WTC11 (cell line): ENCODE measurements around the gene SKOR2. TPM values are rescaled to one million over a fixed set of nuclear protein-coding genes. Genes with fewer than 3 reads are reported as not detected.

Experiments used
- ATAC-seq: fragments of 200-7000 bp; cut with Tn5 transposase; 2 replicates; pipeline ENCODE4 v1.10.0; 2021; ENCODE audit warnings: mild to moderate bottlenecking, moderate library complexity
- Bru-seq: library from RNA; stranded (reverse); fragments of 400-500 nt; gene quantifications from one replicate; lab custom pipeline; 2021; lab: Mats Ljungman, UMichigan
- CTCF ChIA-PET: fragments of 300-600 bp; sonication (Branson Sonifier 250); formaldehyde crosslinking; loops from one replicate; lab custom pipeline; 2021; ENCODE audit warnings: antibody characterized with exemption; lab: Charles Lee
- POLR2A ChIA-PET: fragments of 350-600 bp; sonication (Branson Sonifier 250); formaldehyde crosslinking; loops from one replicate; lab custom pipeline; 2021; ENCODE audit warnings: antibody characterized with exemption; lab: Charles Lee
- DNase-seq: peaks from one replicate; pipeline ENCODE4 v3.0.0; 2021; ENCODE audit warnings: low spot score
- H3K27ac Mint-ChIP-seq: 2 replicates; pipeline ENCODE4 v1.8.0; 2021; ENCODE audit warnings: mixed read lengths
- H3K27me3 Mint-ChIP-seq: 2 replicates; pipeline ENCODE4 v1.8.0; 2021; ENCODE audit warnings: low read depth, mild to moderate bottlenecking, moderate library complexity, mixed read lengths
- H3K36me3 Mint-ChIP-seq: 2 replicates; pipeline ENCODE4 v1.8.0; 2021; ENCODE audit warnings: mixed read lengths
- H3K4me1 Mint-ChIP-seq: 2 replicates; pipeline ENCODE4 v1.8.0; 2022; ENCODE audit warnings: mixed read lengths
- H3K4me3 Mint-ChIP-seq: 2 replicates; pipeline ENCODE4 v1.8.0; 2021; ENCODE audit warnings: mild to moderate bottlenecking, moderate library complexity, mixed read lengths
- H3K9me3 Mint-ChIP-seq: 2 replicates; pipeline ENCODE4 v1.8.0; 2021; ENCODE audit warnings: mixed read lengths
- ATF1 ChIP-seq: sonication (generic); formaldehyde crosslinking; IDR thresholded peaks from 2 replicates; pipeline ENCODE4 v1.8.1; 2023; ENCODE audit warnings: mild to moderate bottlenecking, moderate library complexity, missing genetic modification reagents
- CREM ChIP-seq: sonication (generic); formaldehyde crosslinking; IDR thresholded peaks from 2 replicates; pipeline ENCODE4 v1.8.1; 2022; ENCODE audit warnings: mild to moderate bottlenecking, missing genetic modification reagents, moderate library complexity
- EMX1 ChIP-seq: fragments of 250-450 bp; sonication (Bioruptor Pico); IDR thresholded peaks from 2 replicates; pipeline ENCODE4 v1.8.0; 2021; ENCODE audit warnings: mild to moderate bottlenecking
- GTF2I ChIP-seq: fragments of 250-450 bp; sonication (Bioruptor Pico); conservative IDR thresholded peaks from 2 replicates; pipeline ENCODE4 v1.4.0; 2021; ENCODE audit warnings: mild to moderate bottlenecking
- JAZF1 ChIP-seq: fragments of 250-450 bp; sonication (Bioruptor Pico); IDR thresholded peaks from 2 replicates; pipeline ENCODE4 v1.9.0; 2021; ENCODE audit warnings: moderate library complexity, mild to moderate bottlenecking, inconsistent platforms
- KAT7 ChIP-seq: sonication (generic); formaldehyde crosslinking; IDR thresholded peaks from 2 replicates; pipeline ENCODE4 v1.8.1; 2023; ENCODE audit warnings: missing genetic modification reagents, mild to moderate bottlenecking, borderline replicate concordance
- MXD4 ChIP-seq: fragments of 250-450 bp; sonication (Bioruptor Pico); IDR thresholded peaks from 2 replicates; pipeline ENCODE4 v1.8.0; 2021; ENCODE audit warnings: mild to moderate bottlenecking, moderate library complexity, borderline replicate concordance
- MYBL2 ChIP-seq: sonication (generic); formaldehyde crosslinking; IDR thresholded peaks from 2 replicates; pipeline ENCODE4 v1.8.1; 2023; ENCODE audit warnings: mild to moderate bottlenecking, moderate library complexity, missing genetic modification reagents
- NR1H2 ChIP-seq: sonication (generic); formaldehyde crosslinking; IDR thresholded peaks from 2 replicates; pipeline ENCODE4 v1.9.0; 2021; ENCODE audit warnings: mild to moderate bottlenecking, moderate library complexity, missing genetic modification reagents
- RELA ChIP-seq: sonication (generic); formaldehyde crosslinking; IDR thresholded peaks from 2 replicates; pipeline ENCODE4 v1.8.1; 2022; ENCODE audit warnings: missing genetic modification reagents, mild to moderate bottlenecking, borderline replicate concordance
- SOX15 ChIP-seq: fragments of 250-450 bp; sonication (Bioruptor Pico); IDR thresholded peaks from 2 replicates; pipeline ENCODE4 v1.9.0; 2021; ENCODE audit warnings: mild to moderate bottlenecking
- SP1 ChIP-seq: sonication (generic); formaldehyde crosslinking; conservative IDR thresholded peaks from 2 replicates; pipeline ENCODE4 v1.8.1; 2022; ENCODE audit warnings: missing genetic modification reagents
- TCF7 ChIP-seq: sonication (generic); formaldehyde crosslinking; IDR thresholded peaks from 2 replicates; pipeline ENCODE4 v1.8.0; 2022; ENCODE audit warnings: mild to moderate bottlenecking, low read depth, missing genetic modification reagents, moderate library complexity
- TEAD1 ChIP-seq: sonication (generic); formaldehyde crosslinking; IDR thresholded peaks from 2 replicates; pipeline ENCODE4 v1.8.0; 2022; ENCODE audit warnings: mild to moderate bottlenecking, missing genetic modification reagents
- ZNF219 ChIP-seq: sonication (generic); formaldehyde crosslinking; IDR thresholded peaks from 2 replicates; pipeline ENCODE4 v1.8.0; 2023; ENCODE audit warnings: missing genetic modification reagents, mild to moderate bottlenecking, borderline replicate concordance
- ZNF232 ChIP-seq: sonication (generic); formaldehyde crosslinking; IDR thresholded peaks from 2 replicates; pipeline ENCODE4 v1.8.0; 2022; ENCODE audit warnings: mild to moderate bottlenecking, missing genetic modification reagents
- ZNF263 ChIP-seq: sonication (generic); formaldehyde crosslinking; IDR thresholded peaks from 2 replicates; pipeline ENCODE4 v1.8.1; 2022; ENCODE audit warnings: low read depth, mild to moderate bottlenecking, moderate library complexity, missing genetic modification reagents
- ZNF416 ChIP-seq: fragments of 250-450 bp; sonication (Bioruptor Pico); IDR thresholded peaks from 2 replicates; pipeline ENCODE4 v1.9.0; 2021; ENCODE audit warnings: mild to moderate bottlenecking, inconsistent platforms
- ZNF423 ChIP-seq: fragments of 250-450 bp; sonication (Bioruptor Pico); IDR thresholded peaks from 2 replicates; pipeline ENCODE4 v2.1.2; 2022; ENCODE audit warnings: mild to moderate bottlenecking, moderate library complexity
- long read RNA-seq, 3 experiments: library from RNA in 1 of 3; library from capped mRNA in 1 of 3; library from polyadenylated mRNA in 1 of 3; unstranded in 2 of 3; stranded (forward) in 1 of 3; transcript quantifications; one replicate each; pipeline ENCODE4 v2.0.0, GENCODE V29; 2021
- total RNA-seq: library from RNA; stranded (reverse); gene quantifications from 3 replicates; pipeline ENCODE4 v1.2.3, GENCODE V29; 2021
- TF ChIP-seq, protein P1 (sequence below): fragments of 250-450 bp; sonication (Bioruptor Pico); IDR thresholded peaks from 2 replicates; pipeline ENCODE4 v1.9.0; 2021; ENCODE audit warnings: mild to moderate bottlenecking
- TF ChIP-seq, protein P2 (sequence below): fragments of 250-450 bp; sonication (Bioruptor Pico); IDR thresholded peaks from 2 replicates; pipeline ENCODE4 v2.1.2; 2022; ENCODE audit warnings: mild to moderate bottlenecking, moderate library complexity
- TF ChIP-seq, protein P3 (sequence below): sonication (generic); formaldehyde crosslinking; conservative IDR thresholded peaks from 2 replicates; pipeline ENCODE4 v1.8.1; 2022; ENCODE audit warnings: mild to moderate bottlenecking, missing genetic modification reagents
- TF ChIP-seq, protein P4 (sequence below): sonication (generic); formaldehyde crosslinking; IDR thresholded peaks from 2 replicates; pipeline ENCODE4 v1.8.0; 2022; ENCODE audit warnings: mild to moderate bottlenecking, missing genetic modification reagents
- TF ChIP-seq, protein P5 (sequence below): sonication (generic); formaldehyde crosslinking; IDR thresholded peaks from 2 replicates; pipeline ENCODE4 v1.8.0; 2023; ENCODE audit warnings: missing genetic modification reagents

The SKOR2 gene, protein sequence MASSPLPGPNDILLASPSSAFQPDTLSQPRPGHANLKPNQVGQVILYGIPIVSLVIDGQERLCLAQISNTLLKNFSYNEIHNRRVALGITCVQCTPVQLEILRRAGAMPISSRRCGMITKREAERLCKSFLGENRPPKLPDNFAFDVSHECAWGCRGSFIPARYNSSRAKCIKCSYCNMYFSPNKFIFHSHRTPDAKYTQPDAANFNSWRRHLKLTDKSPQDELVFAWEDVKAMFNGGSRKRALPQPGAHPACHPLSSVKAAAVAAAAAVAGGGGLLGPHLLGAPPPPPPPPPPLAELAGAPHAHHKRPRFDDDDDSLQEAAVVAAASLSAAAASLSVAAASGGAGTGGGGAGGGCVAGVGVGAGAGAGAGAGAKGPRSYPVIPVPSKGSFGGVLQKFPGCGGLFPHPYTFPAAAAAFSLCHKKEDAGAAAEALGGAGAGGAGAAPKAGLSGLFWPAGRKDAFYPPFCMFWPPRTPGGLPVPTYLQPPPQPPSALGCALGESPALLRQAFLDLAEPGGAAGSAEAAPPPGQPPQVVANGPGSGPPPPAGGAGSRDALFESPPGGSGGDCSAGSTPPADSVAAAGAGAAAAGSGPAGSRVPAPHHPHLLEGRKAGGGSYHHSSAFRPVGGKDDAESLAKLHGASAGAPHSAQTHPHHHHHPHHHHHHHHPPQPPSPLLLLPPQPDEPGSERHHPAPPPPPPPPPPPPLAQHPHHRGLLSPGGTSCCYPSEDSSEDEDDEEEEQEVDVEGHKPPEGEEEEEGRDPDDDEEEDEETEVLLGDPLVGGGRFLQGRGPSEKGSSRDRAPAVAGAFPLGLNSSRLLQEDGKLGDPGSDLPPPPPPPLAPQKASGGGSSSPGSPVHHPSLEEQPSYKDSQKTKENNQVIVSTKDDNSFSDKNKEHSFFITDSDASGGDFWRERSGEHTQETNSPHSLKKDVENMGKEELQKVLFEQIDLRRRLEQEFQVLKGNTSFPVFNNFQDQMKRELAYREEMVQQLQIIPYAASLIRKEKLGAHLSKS
- total RNA-seq (0.34 to 1.3 TPM (median 0.37 TPM) in 3 replicates), Bru-seq, nascent RNA (percentile 23 among the genes with signal in this experiment)
- long read RNA-seq, experiment 1, partial matches to known transcripts = 6 of 8 reads
- long read RNA-seq, experiment 1, other reads (novel, unspliced or antisense) = 2 of 8 reads
- long read RNA-seq, experiment 2 = 0 reads
- long read RNA-seq, experiment 3, partial matches to known transcripts = 1 of 1 reads
- long read RNA-seq, experiment 3, other reads (novel, unspliced or antisense) = 0 of 1 reads

DNA sequence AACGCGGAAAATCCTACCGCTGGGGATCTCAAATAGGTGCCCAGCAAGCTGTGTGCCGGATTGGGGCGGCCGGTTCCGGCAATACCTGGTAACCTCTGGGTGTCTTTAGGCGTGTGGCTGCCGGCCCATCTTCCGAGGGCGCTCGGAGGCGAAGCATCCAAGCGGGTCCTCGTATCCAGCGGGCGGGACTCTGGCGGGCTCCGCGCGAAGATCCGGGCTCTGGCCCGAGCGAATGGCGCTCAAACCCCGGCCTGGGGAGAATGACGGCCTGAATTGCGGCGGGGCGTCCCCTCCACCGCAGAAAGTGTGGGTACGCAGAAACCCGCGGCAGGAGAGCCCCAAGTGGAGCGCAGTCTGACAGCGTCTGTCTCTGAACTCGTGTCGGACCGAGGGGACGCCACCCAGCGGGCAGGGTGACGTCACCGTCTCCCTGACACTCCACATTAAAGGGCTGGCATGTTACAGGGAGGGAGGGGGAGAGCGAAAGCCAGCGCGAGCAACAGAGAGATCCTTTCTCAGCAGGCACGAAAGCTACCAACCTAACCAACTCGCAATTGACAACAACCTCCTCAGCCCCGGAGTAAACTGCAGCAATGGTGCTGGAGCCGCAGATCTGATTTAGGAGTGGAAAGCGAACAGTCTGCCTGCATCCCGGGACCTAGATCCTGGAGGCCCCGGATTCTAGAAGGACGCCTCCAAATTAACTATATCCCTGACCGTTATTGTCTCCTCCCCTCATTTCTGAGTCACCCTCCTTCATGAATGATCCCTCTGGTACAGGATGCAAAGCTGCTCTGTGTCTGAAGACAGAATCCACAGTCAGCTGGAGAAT, at the start of gene SKOR2:
TSS of gene SKOR2 (minus strand) at position 372 of the 832 bp plus-strand sequence. CDS start 2,477 bp downstream, outside the sequence.
- Mint-ChIP-seq H3K4me3 (peak within 1 kb of the TSS; percentile 73), H3K36me3 (peaks cover 8% of the 10 kb centered on the region; the same call in 1 of the 2 replicates), H3K27me3 (peaks cover 88% of the 10 kb centered on the region), H3K27ac (no peak within 1 kb of the TSS), H3K9me3 (no peaks in the 10 kb centered on the region), H3K4me1 (peaks cover 59% of the 10 kb centered on the region)
- ChIA-PET CTCF (interaction anchor here (1.7 to 4.5 kb wide), 3 partner anchors 9 to 46 kb away, joined by 9 to 31 read pairs (median 12); no protein-coding TSS in a partner anchor), POLR2A (no interaction called here)
- ATAC-seq (peak; percentile 10), DNase-seq (peak; percentile 55)
- TF ChIP-seq ZNF219 (CRISPR knock-in tag) (no peak), JAZF1 (CRISPR knock-in tag) (no peak), SOX15 (CRISPR knock-in tag) (no peak), ZNF263 (no peak), NR1H2 (CRISPR knock-in tag) (no peak), ZNF423 (CRISPR knock-in tag) (no peak), TEAD1 (no peak), KAT7 (CRISPR knock-in tag) (no peak), ATF1 (CRISPR knock-in tag) (no peak), CREM (CRISPR knock-in tag) (peak; percentile 34; the same call in 1 of the 2 replicates), MXD4 (no peak), TCF7 (CRISPR knock-in tag) (no peak), GTF2I (CRISPR knock-in tag) (no peak), MYBL2 (no peak), ZNF232 (CRISPR knock-in tag) (no peak), RELA (no peak), SP1 (CRISPR knock-in tag) (no peak), ZNF416 (CRISPR knock-in tag) (no peak), EMX1 (CRISPR knock-in tag) (no peak)
- TF ChIP-seq, protein P1, sequence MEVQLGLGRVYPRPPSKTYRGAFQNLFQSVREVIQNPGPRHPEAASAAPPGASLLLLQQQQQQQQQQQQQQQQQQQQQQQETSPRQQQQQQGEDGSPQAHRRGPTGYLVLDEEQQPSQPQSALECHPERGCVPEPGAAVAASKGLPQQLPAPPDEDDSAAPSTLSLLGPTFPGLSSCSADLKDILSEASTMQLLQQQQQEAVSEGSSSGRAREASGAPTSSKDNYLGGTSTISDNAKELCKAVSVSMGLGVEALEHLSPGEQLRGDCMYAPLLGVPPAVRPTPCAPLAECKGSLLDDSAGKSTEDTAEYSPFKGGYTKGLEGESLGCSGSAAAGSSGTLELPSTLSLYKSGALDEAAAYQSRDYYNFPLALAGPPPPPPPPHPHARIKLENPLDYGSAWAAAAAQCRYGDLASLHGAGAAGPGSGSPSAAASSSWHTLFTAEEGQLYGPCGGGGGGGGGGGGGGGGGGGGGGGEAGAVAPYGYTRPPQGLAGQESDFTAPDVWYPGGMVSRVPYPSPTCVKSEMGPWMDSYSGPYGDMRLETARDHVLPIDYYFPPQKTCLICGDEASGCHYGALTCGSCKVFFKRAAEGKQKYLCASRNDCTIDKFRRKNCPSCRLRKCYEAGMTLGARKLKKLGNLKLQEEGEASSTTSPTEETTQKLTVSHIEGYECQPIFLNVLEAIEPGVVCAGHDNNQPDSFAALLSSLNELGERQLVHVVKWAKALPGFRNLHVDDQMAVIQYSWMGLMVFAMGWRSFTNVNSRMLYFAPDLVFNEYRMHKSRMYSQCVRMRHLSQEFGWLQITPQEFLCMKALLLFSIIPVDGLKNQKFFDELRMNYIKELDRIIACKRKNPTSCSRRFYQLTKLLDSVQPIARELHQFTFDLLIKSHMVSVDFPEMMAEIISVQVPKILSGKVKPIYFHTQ (CRISPR knock-in tag) = no peak
- TF ChIP-seq, protein P2, sequence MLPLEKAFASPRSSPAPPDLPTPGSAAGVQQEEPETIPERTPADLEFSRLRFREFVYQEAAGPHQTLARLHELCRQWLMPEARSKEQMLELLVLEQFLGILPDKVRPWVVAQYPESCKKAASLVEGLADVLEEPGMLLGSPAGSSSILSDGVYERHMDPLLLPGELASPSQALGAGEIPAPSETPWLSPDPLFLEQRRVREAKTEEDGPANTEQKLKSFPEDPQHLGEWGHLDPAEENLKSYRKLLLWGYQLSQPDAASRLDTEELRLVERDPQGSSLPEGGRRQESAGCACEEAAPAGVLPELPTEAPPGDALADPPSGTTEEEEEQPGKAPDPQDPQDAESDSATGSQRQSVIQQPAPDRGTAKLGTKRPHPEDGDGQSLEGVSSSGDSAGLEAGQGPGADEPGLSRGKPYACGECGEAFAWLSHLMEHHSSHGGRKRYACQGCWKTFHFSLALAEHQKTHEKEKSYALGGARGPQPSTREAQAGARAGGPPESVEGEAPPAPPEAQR (CRISPR knock-in tag) = no peak
- TF ChIP-seq, protein P3, sequence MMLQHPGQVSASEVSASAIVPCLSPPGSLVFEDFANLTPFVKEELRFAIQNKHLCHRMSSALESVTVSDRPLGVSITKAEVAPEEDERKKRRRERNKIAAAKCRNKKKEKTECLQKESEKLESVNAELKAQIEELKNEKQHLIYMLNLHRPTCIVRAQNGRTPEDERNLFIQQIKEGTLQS (CRISPR knock-in tag) = 0 out of 2 replicates have a peak, but pooled peaks have one; percentile 39
- TF ChIP-seq, protein P4, sequence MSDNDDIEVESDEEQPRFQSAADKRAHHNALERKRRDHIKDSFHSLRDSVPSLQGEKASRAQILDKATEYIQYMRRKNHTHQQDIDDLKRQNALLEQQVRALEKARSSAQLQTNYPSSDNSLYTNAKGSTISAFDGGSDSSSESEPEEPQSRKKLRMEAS = 0 out of 2 replicates have a peak, but pooled peaks have one; percentile 44
- TF ChIP-seq, protein P5, sequence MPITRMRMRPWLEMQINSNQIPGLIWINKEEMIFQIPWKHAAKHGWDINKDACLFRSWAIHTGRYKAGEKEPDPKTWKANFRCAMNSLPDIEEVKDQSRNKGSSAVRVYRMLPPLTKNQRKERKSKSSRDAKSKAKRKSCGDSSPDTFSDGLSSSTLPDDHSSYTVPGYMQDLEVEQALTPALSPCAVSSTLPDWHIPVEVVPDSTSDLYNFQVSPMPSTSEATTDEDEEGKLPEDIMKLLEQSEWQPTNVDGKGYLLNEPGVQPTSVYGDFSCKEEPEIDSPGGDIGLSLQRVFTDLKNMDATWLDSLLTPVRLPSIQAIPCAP (CRISPR knock-in tag) = no peak
